ENCODE data around the gene ZCCHC10. TPM values are rescaled to one million over a fixed set of nuclear protein-coding genes. Genes with fewer than 3 reads are reported as not detected.
"Not testable (repeated sequence)": the region's sequence is repeated elsewhere in the genome, so short reads cannot be mapped to it uniquely, and the experiment has no call there.

ZCCHC10 gene
- total RNA-seq, 1 donor from 2014 or later: 8.2 TPM

DNA sequence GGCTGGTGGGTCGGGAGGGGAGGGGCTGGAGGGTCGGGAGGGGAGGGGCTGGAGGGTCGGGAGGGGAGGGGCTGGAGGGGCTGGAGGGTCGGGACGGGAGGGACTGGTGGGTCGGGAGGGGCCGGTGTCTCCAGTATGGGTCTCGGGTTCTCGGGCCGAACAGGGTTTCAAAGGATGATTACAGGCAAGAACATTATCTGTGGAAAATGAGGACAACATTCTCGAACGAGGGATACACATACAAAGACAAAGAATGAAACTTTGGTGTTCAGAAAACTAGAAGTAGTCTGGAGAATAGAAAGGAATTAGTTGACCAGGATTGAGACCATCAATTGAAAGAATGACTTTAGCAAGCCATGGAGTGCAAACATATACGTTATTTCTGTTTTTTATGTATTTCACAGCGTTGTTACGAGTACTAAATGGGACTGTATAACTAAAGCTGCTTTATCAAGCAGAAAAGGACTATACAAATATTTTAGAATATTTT, 360 bp upstream of the ZCCHC10 start:
- TF ChIP-seq, protein P1, sequence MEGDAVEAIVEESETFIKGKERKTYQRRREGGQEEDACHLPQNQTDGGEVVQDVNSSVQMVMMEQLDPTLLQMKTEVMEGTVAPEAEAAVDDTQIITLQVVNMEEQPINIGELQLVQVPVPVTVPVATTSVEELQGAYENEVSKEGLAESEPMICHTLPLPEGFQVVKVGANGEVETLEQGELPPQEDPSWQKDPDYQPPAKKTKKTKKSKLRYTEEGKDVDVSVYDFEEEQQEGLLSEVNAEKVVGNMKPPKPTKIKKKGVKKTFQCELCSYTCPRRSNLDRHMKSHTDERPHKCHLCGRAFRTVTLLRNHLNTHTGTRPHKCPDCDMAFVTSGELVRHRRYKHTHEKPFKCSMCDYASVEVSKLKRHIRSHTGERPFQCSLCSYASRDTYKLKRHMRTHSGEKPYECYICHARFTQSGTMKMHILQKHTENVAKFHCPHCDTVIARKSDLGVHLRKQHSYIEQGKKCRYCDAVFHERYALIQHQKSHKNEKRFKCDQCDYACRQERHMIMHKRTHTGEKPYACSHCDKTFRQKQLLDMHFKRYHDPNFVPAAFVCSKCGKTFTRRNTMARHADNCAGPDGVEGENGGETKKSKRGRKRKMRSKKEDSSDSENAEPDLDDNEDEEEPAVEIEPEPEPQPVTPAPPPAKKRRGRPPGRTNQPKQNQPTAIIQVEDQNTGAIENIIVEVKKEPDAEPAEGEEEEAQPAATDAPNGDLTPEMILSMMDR (IDR thresholded peaks at IDR 0.05; ENCODE audit: insufficient read depth, low read length, severe bottlenecking): no peak
- no peak for DNase-seq (ENCODE audit: low read depth)
- Histone ChIP-seq H3K36me3 (ENCODE audit: control insufficient read depth, insufficient read depth, low read length) (no peaks in the 10 kb centered on the region), H3K27me3 (ENCODE audit: control insufficient read depth, insufficient read depth, low read length) (no peaks in the 10 kb centered on the region), H3K4me3 (ENCODE audit: low read depth, low read length) (peak overlapping the region; percentile 67)
- no peak for FAIRE-seq

GRCh38 chr5:133019471-133019870, 6.9 kb downstream of the ZCCHC10 start:
- DNase-seq (ENCODE audit: low read depth); H3K4me3 ChIP-seq (ENCODE audit: low read depth, low read length); H3K27me3 ChIP-seq (ENCODE audit: control insufficient read depth, insufficient read depth, low read length); FAIRE-seq; H3K36me3 ChIP-seq (ENCODE audit: control insufficient read depth, insufficient read depth, low read length): not testable (repeated sequence)

- DNase-seq (ENCODE audit: low read depth) (no peak), FAIRE-seq (no peak)
- H3K27me3 ChIP-seq (ENCODE audit: control insufficient read depth, insufficient read depth, low read length): no peaks in the 10 kb centered on the region
- no peak overlapping the region for H3K4me3 ChIP-seq (ENCODE audit: low read depth, low read length)
- TF ChIP-seq, protein P1 (IDR thresholded peaks at IDR 0.05; ENCODE audit: insufficient read depth, low read length, severe bottlenecking): no peak
- peaks cover 2% of the 10 kb centered on the region for H3K36me3 ChIP-seq (ENCODE audit: control insufficient read depth, insufficient read depth, low read length)
These were observed 8.4 kb downstream of the ZCCHC10 start for GRCh38 chr5:133017964-133018363.

DNA sequence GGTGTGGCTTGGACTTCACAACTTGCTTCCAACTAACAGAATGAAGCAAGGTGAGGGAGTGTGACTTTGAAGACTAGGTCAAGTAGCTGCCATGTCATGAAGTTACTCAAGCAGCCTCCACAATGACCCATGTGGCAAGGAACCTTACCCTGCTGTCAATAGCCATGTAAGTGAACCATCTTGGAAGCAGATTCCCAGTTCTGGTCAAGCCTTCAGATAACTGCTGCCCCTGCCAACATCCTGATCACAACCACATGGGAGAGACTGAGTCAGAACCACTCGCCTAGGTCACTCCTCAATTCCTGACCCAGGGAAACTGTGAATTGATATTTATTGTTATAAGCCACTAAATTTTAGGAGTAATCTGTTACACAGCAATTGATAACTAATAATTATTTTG, 10.9 kb downstream of the ZCCHC10 start:
- no peak overlapping the region for H3K4me3 ChIP-seq (ENCODE audit: low read depth, low read length)
- H3K27me3 ChIP-seq (ENCODE audit: control insufficient read depth, insufficient read depth, low read length): no peaks in the 10 kb centered on the region
- TF ChIP-seq, protein P1 (IDR thresholded peaks at IDR 0.05; ENCODE audit: insufficient read depth, low read length, severe bottlenecking): no peak
- H3K36me3 ChIP-seq (ENCODE audit: control insufficient read depth, insufficient read depth, low read length): peaks cover 2% of the 10 kb centered on the region
- no peak for DNase-seq (ENCODE audit: low read depth)
- FAIRE-seq: no peak

- H3K27me3 ChIP-seq (ENCODE audit: control insufficient read depth, insufficient read depth, low read length); FAIRE-seq; DNase-seq (ENCODE audit: low read depth); H3K4me3 ChIP-seq (ENCODE audit: low read depth, low read length); H3K36me3 ChIP-seq (ENCODE audit: control insufficient read depth, insufficient read depth, low read length): not testable (repeated sequence)
These were observed 17.9 kb downstream of the ZCCHC10 start for GRCh38 chr5:133008455-133008854.

GRCh38 chr5:133006653-133007052, 19.7 kb downstream of the ZCCHC10 start:
- DNase-seq (ENCODE audit: low read depth) (no peak), FAIRE-seq (no peak)
- TF ChIP-seq, protein P1 (IDR thresholded peaks at IDR 0.05; ENCODE audit: insufficient read depth, low read length, severe bottlenecking): no peak
- no peaks in the 10 kb centered on the region for H3K27me3 ChIP-seq (ENCODE audit: control insufficient read depth, insufficient read depth, low read length)
- no peaks in the 10 kb centered on the region for H3K36me3 ChIP-seq (ENCODE audit: control insufficient read depth, insufficient read depth, low read length)
- no peak overlapping the region for H3K4me3 ChIP-seq (ENCODE audit: low read depth, low read length)

DNA sequence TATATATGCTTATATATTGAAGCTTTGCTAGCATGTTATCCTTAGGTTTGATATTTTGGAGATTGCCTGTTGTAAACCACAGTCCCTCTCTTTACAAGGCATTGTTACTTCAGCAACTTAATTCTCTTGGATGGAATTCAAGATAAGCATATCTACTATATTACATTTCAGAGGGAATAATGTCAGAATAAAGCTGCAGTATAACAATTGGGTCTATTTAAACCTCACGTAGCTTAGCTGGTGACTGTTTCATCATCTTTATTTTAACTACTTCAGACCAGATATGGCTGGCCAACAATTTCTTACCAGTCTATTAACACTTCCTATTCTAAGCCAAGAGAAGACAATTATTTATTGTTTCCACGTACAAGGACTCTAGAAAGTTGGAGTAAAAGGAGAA, 27.1 kb downstream of the ZCCHC10 start:
- Histone ChIP-seq H3K27me3 (ENCODE audit: control insufficient read depth, insufficient read depth, low read length) (no peaks in the 10 kb centered on the region), H3K4me3 (ENCODE audit: low read depth, low read length) (no peak overlapping the region), H3K36me3 (ENCODE audit: control insufficient read depth, insufficient read depth, low read length) (no peaks in the 10 kb centered on the region)
- TF ChIP-seq, protein P1 (IDR thresholded peaks at IDR 0.05; ENCODE audit: insufficient read depth, low read length, severe bottlenecking): no peak
- no peak for FAIRE-seq
- no peak for DNase-seq (ENCODE audit: low read depth)

All from bronchial epithelial cell (primary cell).